Activated CD4-positive, alpha-beta T cell treated with anti-CD3 and anti-CD28 coated beads for 36 hours (primary cell): Measurements from ENCODE around the gene FSTL4. TPM values are rescaled to one million over a fixed set of nuclear protein-coding genes. Genes with fewer than 3 reads are reported as not detected.
"Not testable (repeated sequence)": the region's sequence is repeated elsewhere in the genome, so short reads cannot be mapped to it uniquely, and the experiment has no call there.

Experiments
- ATAC-seq: fragments of 200-7000 bp; cut with Tn5 transposase; one replicate; pipeline ENCODE4 v1.10.0; 2021; ENCODE audit warnings: mild to moderate bottlenecking, moderate library complexity
- CTCF ChIA-PET: fragments of 350-600 bp; sonication (Branson Sonifier 250); formaldehyde crosslinking; loops from one replicate; lab custom pipeline; 2021; ENCODE audit warnings: antibody characterized with exemption; lab: Charles Lee
- POLR2A ChIA-PET: fragments of 350-600 bp; sonication (Branson Sonifier 250); formaldehyde crosslinking; loops from one replicate; lab custom pipeline; 2021; ENCODE audit warnings: antibody characterized with exemption, inconsistent platforms; lab: Charles Lee
- DNase-seq: peaks from one replicate; pipeline ENCODE4 v3.0.0-alpha.2; 2020
- H3K27ac Mint-ChIP-seq: one replicate; pipeline ENCODE4 v1.8.0; 2021; ENCODE audit warnings: mixed read lengths
- H3K27me3 Mint-ChIP-seq: one replicate; pipeline ENCODE4 v1.8.0; 2021; ENCODE audit warnings: mixed read lengths
- H3K36me3 Mint-ChIP-seq: one replicate; pipeline ENCODE4 v1.8.0; 2021; ENCODE audit warnings: low read depth, mixed read lengths
- H3K4me1 Mint-ChIP-seq: one replicate; pipeline ENCODE4 v1.8.0; 2021; ENCODE audit warnings: mixed read lengths
- H3K4me3 Mint-ChIP-seq: one replicate; pipeline ENCODE4 v1.8.0; 2021; ENCODE audit warnings: mild to moderate bottlenecking, moderate library complexity, mixed read lengths
- H3K9me3 Mint-ChIP-seq: one replicate; pipeline ENCODE4 v1.8.0; 2021; ENCODE audit warnings: low read depth, mixed read lengths
- intact Hi-C, 2 experiments: fragments of 100-400 bp; cut with DNase I in 1 of 2; cut with micrococcal nuclease in 1 of 2; formaldehyde crosslinking; loops; one replicate each; pipeline versions ENCODE4 v1.14.2 to v1.15.1; 2022 to 2024; cut with DNase I, micrococcal nuclease
- total RNA-seq, 2 experiments: library from RNA; stranded (reverse); gene quantifications; one replicate each; pipeline ENCODE4 v1.2.3, GENCODE V29; 2021

The FSTL4 gene
- total RNA-seq, 2 experiments from 2014 or later, result not detected

- intact Hi-C loops, result loop anchor here in 1 of 2 experiments (10.0 kb wide), 1 partner anchor 311 kb away; no protein-coding TSS in a partner anchor
- Mint-ChIP-seq H3K4me3 (no peak overlapping the region), H3K4me1 (no peaks in the 10 kb centered on the region), H3K9me3 (no peaks in the 10 kb centered on the region), H3K27me3 (peaks cover 31% of the 10 kb centered on the region), H3K27ac (no peak overlapping the region), H3K36me3 (no peaks in the 10 kb centered on the region)
- CTCF ChIA-PET, result interaction anchor here (0.6 to 2.5 kb wide), 7 partner anchors 10 to 395 kb away, joined by 3 to 7 read pairs (median 4); no protein-coding TSS in a partner anchor
- POLR2A ChIA-PET, result no interaction called here
- ATAC-seq, result no peak
- DNase-seq, result no peak
Measured at GRCh38 chr5:133554279-133554678, 58.1 kb downstream of the FSTL4 start.

GRCh38 chr5:133552925-133553525 lies 59.3 kb downstream of the FSTL4 start:
- Mint-ChIP-seq H3K27me3 (peaks cover 24% of the 10 kb centered on the region), H3K4me1 (no peaks in the 10 kb centered on the region), H3K9me3 (no peaks in the 10 kb centered on the region), H3K27ac (no peak overlapping the region), H3K36me3 (no peaks in the 10 kb centered on the region), H3K4me3 (no peak overlapping the region)
- ChIA-PET POLR2A (no interaction called here), CTCF (interaction anchor here (0.6 to 2.5 kb wide), 13 partner anchors 9 to 400 kb away, joined by 3 to 7 read pairs (median 3); partner anchors contain the start of gene FSTL4)
- DNase-seq (peak; percentile 78), ATAC-seq (peak; percentile 80)
- intact Hi-C loops, result loop anchor here (1.0 to 10.0 kb wide), 4 partner anchors 58 to 391 kb away; no protein-coding TSS in a partner anchor

- H3K27ac Mint-ChIP-seq, result no peak overlapping the region
- H3K4me1 Mint-ChIP-seq, result no peaks in the 10 kb centered on the region
- DNase-seq (no peak), ATAC-seq (no peak)
- ChIA-PET CTCF (no interaction called here), POLR2A (no interaction called here)
- no peaks in the 10 kb centered on the region for H3K36me3 Mint-ChIP-seq
- intact Hi-C loops, result no loop called here
- H3K27me3 Mint-ChIP-seq, result peaks cover 23% of the 10 kb centered on the region
- no peaks in the 10 kb centered on the region for H3K9me3 Mint-ChIP-seq
- H3K4me3 Mint-ChIP-seq, result no peak overlapping the region
Measured at GRCh38 chr5:133546500-133546899, 65.8 kb downstream of the FSTL4 start.

- no peaks in the 10 kb centered on the region for H3K4me1 Mint-ChIP-seq
- H3K9me3 Mint-ChIP-seq, result no peaks in the 10 kb centered on the region
- POLR2A ChIA-PET, result no interaction called here
- intact Hi-C loops, result no loop called here
- no peak for DNase-seq
- no peak for ATAC-seq
- no peak overlapping the region for H3K27ac Mint-ChIP-seq
- H3K36me3 Mint-ChIP-seq, result no peaks in the 10 kb centered on the region
- CTCF ChIA-PET, result interaction anchor here (0.7 to 2.1 kb wide), 2 partner anchors 9 to 140 kb away, joined by 3 to 7 read pairs; no protein-coding TSS in a partner anchor
- no peak overlapping the region for H3K4me3 Mint-ChIP-seq
- H3K27me3 Mint-ChIP-seq, result peaks cover 25% of the 10 kb centered on the region
Measured at GRCh38 chr5:133544346-133544745, 68.0 kb downstream of the FSTL4 start.

GRCh38 chr5:133539818-133540217 lies 72.5 kb downstream of the FSTL4 start:
- Mint-ChIP-seq H3K36me3 (no peaks in the 10 kb centered on the region), H3K27ac (no peak overlapping the region), H3K4me1 (no peaks in the 10 kb centered on the region), H3K4me3 (no peak overlapping the region), H3K9me3 (no peaks in the 10 kb centered on the region), H3K27me3 (peaks cover 23% of the 10 kb centered on the region)
- DNase-seq (no peak), ATAC-seq (no peak)
- ChIA-PET POLR2A (no interaction called here), CTCF (interaction anchor here (1.2 kb wide), 1 partner anchor 29 kb away, joined by 3 read pairs; no protein-coding TSS in a partner anchor)
- intact Hi-C loops, result no loop called here

- ChIA-PET POLR2A (no interaction called here), CTCF (interaction anchor here (1.2 kb wide), 1 partner anchor 28 kb away, joined by 3 read pairs; no protein-coding TSS in a partner anchor)
- Mint-ChIP-seq H3K9me3 (no peaks in the 10 kb centered on the region), H3K4me1 (no peaks in the 10 kb centered on the region), H3K36me3 (no peaks in the 10 kb centered on the region), H3K27ac (no peak overlapping the region), H3K27me3 (peaks cover 23% of the 10 kb centered on the region), H3K4me3 (no peak overlapping the region)
- DNase-seq (no peak), ATAC-seq (no peak)
- intact Hi-C loops, result no loop called here
Measured at GRCh38 chr5:133538718-133539117, 73.6 kb downstream of the FSTL4 start.

GRCh38 chr5:133535241-133535929 lies 77.0 kb downstream of the FSTL4 start:
- H3K9me3 Mint-ChIP-seq, H3K27ac Mint-ChIP-seq, H3K4me1 Mint-ChIP-seq, CTCF ChIA-PET, ATAC-seq, H3K36me3 Mint-ChIP-seq, intact Hi-C loops, H3K4me3 Mint-ChIP-seq, DNase-seq: not testable (repeated sequence)
- peaks cover 15% of the 10 kb centered on the region for H3K27me3 Mint-ChIP-seq
- POLR2A ChIA-PET, result interaction anchor here (0.7 kb wide), 1 partner anchor 79 kb away, joined by 3 read pairs; no protein-coding TSS in a partner anchor

GRCh38 chr5:133534566-133534965 lies 77.8 kb downstream of the FSTL4 start:
- POLR2A ChIA-PET, result no interaction called here
- Mint-ChIP-seq H3K4me3 (no peak overlapping the region), H3K27me3 (peaks cover 13% of the 10 kb centered on the region), H3K4me1 (no peaks in the 10 kb centered on the region), H3K27ac (no peak overlapping the region), H3K9me3 (no peaks in the 10 kb centered on the region), H3K36me3 (no peaks in the 10 kb centered on the region)
- DNase-seq, result no peak
- intact Hi-C loops, result no loop called here
- ATAC-seq, result no peak
- CTCF ChIA-PET, result interaction anchor here (0.5 kb wide), 1 partner anchor 25 kb away, joined by 3 read pairs; no protein-coding TSS in a partner anchor

- no peak for ATAC-seq
- H3K9me3 Mint-ChIP-seq, result no peaks in the 10 kb centered on the region
- intact Hi-C loops, result no loop called here
- H3K36me3 Mint-ChIP-seq, result no peaks in the 10 kb centered on the region
- DNase-seq, result no peak
- H3K27ac Mint-ChIP-seq, result no peak overlapping the region
- no peak overlapping the region for H3K4me3 Mint-ChIP-seq
- H3K27me3 Mint-ChIP-seq, result peaks cover 6% of the 10 kb centered on the region
- CTCF ChIA-PET, result interaction anchor here (0.5 kb wide), 1 partner anchor 113 kb away, joined by 3 read pairs; no protein-coding TSS in a partner anchor
- POLR2A ChIA-PET, result no interaction called here
- H3K4me1 Mint-ChIP-seq, result no peaks in the 10 kb centered on the region
Measured at GRCh38 chr5:133533541-133533940, 78.8 kb downstream of the FSTL4 start.

- ATAC-seq (peak; percentile 12), DNase-seq (no peak)
- intact Hi-C loops, result no loop called here
- Mint-ChIP-seq H3K27ac (no peak overlapping the region), H3K9me3 (no peaks in the 10 kb centered on the region), H3K27me3 (peaks cover 3% of the 10 kb centered on the region), H3K4me1 (no peaks in the 10 kb centered on the region), H3K4me3 (no peak overlapping the region), H3K36me3 (no peaks in the 10 kb centered on the region)
- POLR2A ChIA-PET, result no interaction called here
- CTCF ChIA-PET, result no interaction called here
Measured at GRCh38 chr5:133531594-133531993, 80.7 kb downstream of the FSTL4 start.

GRCh38 chr5:133531178-133531577 lies 81.2 kb downstream of the FSTL4 start:
- intact Hi-C loops, result no loop called here
- Mint-ChIP-seq H3K4me3 (no peak overlapping the region), H3K9me3 (no peaks in the 10 kb centered on the region), H3K4me1 (no peaks in the 10 kb centered on the region), H3K27ac (no peak overlapping the region), H3K36me3 (no peaks in the 10 kb centered on the region), H3K27me3 (peaks cover 3% of the 10 kb centered on the region)
- CTCF ChIA-PET, result no interaction called here
- ATAC-seq, result peak; percentile 53
- POLR2A ChIA-PET, result no interaction called here
- no peak for DNase-seq
